NCI-H1048 (cell line): ENCODE results near the gene PRSS21.

ENCODE experiments used
- DNase-seq: peaks from one replicate; lab custom pipeline; 2025; lab: John Stamatoyannopoulos, UW

PRSS21 gene

DNA sequence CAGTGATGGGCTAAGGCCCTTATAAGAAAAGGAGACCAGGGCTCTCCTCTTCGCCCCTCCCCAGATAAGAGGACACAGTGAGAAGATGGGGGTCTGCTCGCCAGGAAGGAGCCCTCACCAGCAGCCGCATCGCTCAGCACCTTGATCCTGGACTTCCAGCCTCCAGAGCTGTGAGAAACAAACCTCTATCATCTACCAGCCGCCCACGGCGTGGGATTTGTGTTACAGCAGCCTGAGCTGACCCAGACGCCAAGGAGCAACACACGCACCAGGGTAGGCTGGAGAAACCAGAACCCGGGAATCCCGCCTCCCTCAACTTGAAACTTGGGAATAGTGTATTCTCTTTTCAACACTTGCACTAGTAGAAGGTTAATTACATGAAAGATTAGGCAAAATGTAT is 8.9 kb downstream of the PRSS21 start:
- no peak for DNase-seq

DNA sequence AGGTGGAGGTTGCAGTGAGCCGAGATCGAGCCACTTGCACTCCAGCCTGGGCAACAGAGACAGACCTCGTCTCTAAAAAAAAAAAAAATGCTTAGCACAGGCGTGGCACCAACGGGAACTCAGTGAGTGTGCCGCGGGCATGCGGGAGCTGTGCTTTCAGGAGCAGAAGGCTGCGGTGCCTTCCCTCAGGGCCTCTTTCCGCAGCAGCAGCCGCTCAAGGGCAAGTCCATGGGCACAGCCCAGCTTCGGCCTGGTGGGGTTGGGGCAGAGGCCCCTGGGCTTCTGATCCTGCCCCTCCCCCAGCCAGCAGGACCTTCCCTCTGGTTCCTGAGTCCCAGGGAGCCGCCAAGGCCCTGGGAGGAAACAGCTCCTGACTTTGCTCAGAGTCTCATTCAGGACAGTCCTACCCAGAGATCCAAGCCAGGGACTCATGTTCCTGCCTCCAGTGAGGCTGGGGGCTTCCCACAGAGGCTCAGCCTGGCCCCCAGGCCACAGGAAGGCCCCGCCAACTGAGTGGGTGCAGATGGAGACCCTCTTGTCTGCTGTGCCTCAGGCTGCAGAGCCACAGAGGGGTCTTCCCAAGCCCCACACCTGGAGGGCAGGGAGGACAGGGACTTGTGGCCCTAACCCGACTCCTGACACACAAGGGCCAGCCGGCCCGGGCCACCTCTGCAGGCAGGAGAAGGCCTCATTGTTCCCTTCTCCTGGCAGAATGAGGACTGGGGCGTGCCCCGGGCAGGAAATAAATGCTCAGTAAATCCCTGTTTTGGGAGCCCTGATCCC is 9.7 kb downstream of the PRSS21 start:
- no peak for DNase-seq

DNA sequence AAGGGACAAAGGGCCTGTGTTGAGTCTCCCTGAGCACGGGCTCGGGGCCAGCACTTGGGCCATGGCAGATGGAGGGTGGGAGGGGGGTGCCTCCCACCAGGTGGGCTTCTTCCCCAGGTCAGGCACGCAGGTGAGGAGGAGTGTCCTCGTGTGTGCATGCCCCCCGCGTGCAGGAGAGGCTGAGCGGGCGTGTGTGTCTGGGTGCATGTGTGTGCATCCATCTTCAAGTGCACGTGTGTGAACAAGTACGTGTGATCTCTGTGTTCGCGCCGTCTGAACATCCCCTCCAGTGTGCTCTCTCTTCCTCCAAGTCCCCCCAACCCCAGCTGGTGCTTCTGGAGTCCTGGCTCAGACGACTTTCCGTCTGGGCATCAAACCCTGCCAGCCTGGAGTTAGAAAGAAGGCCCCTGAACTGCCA is 10.3 kb downstream of the PRSS21 start:
- no peak for DNase-seq

DNA sequence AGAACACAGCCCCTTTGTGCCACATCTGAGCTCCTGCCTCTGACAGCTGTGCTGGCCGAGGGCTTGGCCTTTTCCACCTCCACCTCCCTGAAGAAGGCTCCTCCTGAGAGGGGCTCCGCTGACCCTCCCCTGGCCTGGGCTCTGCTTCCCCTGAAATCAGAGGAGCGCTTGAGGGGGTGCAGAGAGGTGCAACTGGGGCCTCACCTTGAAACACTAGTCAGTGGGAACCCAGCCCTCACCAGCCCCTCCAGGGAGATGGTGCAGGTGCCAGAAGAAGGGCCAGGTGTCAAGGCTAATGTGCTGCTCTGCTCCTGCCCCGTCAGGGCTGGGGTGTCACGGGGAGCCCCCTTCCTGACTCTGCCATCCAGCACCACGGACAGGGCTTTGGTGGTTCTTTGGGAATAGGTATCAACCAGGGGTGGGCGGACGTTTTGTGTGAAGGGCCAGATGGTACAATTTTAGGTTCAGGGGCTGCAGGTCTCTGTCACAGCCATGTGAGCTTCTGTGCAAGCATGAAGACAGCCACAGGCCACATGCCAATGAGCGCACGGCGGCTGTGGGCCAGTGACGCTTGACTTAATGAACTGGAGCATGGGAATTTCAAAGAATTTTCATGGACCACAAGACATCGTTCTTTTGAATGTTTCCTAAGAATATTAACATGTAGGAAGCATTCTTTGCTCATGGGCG is 10.9 kb downstream of the PRSS21 start:
- no peak for DNase-seq

DNA sequence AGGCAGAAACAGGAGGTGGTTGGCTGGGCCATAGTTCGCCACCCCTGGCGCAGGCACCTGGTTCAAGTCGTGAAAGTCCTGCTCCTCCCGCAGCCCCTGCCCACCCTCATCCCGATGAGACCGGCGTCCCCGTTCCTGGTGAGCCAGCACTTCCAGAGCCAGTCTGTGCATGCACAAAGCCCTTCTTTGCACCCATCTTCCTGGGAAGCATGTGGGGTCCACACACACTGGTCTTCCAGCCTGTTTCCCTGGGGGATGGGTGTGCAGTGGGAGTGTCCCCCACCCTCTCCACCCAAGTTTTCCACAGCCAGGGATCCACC is 11.4 kb downstream of the PRSS21 start:
- no peak for DNase-seq

DNA sequence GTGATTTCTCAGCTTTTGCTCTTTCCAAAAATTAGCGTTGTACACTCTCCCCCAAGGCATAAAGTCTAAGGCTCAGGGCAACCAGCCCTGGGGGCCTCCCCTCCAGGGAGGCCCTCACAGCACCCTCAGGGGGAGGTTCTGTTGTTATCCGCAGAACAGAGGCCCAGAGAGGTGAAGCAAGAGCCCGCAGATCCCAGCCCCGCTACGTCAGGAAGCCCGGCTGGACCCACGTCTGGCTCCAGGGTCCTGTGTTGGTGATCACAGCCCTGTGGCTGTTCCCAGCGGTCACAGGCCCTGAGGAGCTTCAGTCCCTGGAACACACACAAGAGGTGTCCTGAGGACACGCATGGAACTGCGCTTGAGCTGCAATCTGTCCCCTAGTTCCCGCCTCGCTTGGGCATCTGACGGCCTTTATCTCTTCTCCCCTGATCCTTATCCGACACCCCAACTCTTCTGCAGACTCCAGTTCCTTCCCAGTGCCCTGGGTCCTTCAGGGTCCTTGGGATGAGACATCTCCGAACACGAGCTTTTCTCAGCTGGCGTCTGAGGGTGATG is 11.9 kb downstream of the PRSS21 start:
- DNase-seq: no peak

DNA sequence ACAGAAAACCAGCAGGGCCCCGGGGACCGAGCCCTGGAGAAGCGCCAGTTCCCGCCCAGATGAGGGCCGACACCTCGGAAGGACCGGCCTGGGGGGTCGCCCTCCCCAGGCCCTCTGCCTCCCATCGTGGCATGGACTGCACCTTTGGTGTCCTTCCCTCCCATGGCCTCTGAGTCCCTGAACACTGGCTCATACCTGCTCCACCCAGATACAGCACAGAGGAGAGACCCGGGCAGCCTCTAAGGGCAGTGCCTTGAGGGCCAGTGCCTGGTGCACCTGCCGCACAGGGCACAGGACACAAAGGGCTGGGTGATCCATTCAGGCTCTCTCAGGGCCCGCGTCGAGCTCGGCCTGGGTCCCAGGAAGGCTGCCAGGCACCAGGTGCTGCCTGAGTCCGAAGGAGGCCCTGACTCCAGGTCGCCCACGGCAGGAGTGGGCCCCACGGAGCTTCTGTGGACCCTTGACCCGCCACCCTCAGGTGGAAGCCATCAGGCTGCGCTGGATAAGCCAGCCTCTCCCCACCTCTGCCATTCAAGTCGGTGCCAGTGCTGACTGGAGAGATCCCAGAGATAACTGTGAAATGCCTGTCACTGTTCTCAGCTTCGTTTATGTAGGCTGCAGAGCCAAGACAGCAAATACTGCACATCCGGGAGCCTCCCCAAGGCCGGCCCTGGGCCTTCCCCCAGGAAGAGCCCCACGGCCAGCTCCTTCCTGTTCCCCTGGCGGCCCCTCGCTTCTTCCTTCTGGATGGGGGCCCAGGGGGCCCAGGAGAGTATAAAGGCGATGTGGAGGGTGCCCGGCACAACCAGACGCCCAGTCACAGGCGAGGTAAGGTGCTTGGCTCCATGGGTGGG is 12.7 kb downstream of the PRSS21 start, which contains the start of gene ZG16B:
ZG16B (plus strand) TSS at position 803 of the 854 bp plus-strand sequence. CDS start 139 bp downstream, outside the sequence.
- no peak for DNase-seq

DNA sequence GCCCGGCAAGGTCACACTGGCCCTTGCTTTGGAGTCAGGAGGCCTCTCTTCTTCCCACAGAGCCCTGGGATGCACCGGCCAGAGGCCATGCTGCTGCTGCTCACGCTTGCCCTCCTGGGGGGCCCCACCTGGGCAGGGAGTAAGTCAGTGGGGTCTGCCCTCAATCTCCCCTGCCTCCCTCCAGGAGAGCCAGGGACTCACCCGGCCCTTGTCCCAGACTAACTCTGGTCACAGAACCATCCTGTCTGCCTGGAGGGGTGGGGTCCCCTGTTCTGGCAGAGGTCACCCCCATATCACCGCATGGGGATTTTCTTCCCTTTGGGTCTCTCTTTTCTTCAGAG is 13.3 kb downstream of the PRSS21 start:
- DNase-seq: no peak

DNA sequence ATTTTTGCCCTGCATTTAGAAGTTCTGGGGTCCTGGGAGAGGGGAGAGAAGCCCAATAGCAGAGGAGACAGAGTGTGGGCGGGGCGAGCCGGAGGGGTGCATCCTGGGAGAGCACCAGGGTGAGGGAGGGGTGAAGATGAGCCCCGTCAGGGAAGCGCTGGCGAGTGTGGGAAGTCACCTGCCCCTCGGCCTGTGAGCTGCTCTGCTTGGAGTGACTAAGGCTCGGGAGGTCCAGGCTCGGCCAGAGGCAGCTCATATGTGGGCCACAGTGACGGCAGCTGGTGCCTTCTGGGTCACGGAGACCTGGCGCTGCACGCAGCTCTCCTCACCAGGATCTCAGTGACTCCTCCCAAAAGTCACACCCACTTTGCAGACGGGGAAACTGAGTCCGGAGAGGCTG is 14.2 kb downstream of the PRSS21 start:
- DNase-seq: no peak

DNA sequence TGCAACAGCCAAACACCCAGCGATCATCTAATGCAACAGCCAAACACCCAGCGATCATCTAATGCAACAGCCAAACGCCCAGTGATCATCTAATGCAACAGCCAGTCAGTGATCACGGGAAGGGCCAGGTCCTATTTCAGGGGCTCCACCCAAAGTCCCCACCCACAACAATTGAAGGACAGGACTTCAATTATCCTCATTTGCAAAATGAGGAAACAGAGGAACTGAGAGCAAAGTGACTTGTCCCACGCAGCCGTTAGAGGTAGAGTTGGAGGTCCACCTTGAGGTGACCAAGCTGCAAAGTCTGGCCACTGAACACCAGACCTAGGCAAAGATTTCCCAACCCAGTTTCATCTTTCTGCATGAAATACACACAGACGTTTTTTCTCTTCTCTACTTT is 16.7 kb downstream of the PRSS21 start:
- no peak for DNase-seq

DNA sequence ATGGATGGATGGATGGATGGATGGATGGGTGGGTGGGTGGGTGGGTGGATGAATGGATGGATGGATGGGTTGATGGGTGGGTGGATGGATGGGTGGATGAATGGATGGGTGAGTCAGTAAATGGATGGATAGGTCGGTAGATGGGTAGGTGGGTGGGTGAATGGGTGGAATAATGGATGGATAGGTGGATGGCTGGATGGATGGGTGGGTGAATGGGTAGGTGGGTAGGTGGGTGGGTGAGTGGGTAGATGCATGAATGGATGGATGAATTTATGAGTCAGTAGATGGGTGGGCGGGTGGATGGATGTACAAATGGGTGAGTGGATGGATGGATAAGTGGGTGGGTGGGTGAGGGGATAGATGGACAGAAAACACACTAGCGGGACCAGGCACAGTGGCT is 17.9 kb downstream of the PRSS21 start:
- DNase-seq: no peak

DNA sequence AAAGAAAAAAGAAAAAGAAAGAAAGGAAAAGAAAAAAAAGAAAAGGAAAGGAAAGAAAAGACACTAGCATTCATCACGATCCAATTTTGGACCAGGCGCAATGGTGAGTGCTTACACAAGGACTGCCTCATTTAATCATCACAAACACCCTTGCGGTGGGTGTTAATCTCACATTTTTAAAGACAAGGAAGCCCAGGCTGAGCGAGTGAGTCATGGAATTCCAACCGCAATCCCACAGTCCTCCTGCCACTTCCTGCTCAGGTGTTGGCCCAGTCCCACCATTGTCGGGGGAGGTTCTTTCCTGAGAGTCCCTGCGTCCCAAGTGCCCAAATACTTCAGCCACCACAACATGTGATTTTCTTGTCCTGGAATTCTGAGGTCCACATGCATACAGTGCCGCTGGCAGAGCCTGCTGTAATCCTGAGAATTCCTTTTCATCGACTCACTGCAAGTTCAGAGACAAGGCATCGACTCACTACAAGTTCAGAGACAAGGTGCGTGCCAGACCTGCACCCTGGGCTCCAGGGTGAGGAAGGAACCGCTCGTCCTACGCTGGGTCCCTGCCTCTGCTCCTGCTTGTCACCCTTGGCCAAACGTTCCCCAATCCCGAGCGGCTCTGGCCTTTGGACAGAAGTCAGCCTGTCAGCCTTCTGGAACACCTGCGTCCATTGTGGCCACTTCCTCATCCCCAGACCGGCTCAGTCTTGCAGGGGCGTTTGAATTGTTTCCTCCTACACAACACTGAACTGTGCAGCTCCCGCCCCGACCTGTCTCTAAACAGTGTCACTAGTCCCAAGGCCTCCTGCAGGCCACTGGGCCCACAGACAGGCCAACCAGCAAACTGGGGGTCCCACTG is 18.8 kb downstream of the PRSS21 start:
- DNase-seq: no peak

DNA sequence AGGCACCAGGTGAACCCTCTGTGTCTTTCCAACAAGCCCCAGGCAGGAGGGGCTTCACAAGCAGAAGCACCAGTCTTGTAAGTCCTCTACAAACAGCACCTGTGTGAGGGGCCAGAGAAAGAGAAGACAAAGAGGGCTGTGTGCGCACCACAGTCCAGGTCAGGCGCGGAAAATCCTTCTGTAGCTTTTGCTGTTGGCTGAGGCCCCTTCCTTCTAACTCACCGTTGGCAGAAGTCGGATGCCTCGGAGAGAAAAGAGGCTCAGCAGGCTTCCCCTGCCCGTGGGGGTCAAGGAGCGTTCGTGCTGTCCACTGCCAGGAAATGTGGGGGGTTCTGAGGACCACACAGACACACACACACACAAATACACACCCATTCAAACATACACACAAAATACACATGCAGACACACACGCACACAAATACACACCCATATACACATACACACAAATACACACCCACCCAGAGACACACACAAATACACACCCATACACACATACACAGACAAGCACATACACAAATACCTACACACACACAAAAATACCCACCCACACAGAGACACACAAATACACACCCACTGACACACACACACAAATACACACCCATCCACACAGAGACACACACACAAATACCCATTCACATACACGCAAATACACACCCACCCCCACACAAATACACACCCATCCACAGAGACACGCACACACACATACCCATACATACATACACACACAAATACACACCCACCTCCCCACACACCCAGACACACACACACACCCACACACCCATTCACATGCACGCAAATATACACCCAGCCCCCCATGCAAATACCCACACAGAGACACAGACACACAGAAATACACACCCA is 19.8 kb downstream of the PRSS21 start:
- DNase-seq: no peak

DNA sequence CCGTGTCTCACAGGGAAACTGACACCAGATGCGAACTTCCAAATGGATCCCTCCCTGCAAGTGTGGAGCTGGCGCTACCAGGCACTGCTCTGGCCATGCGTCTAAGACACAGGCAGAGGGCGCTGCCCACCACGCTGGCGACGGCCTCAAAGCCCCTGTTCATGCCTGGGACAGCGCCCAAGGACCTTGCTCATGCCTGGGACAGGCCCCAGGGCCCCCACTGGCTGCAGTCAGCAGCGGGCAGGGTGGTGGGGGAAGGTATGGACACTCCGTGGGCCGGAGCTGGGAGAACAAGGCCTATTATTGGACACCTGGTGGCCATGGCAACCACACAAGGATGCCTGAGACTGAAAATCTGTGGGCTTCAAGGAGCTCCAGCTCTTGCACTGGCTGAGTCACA is 21.9 kb downstream of the PRSS21 start:
- DNase-seq: no peak

DNA sequence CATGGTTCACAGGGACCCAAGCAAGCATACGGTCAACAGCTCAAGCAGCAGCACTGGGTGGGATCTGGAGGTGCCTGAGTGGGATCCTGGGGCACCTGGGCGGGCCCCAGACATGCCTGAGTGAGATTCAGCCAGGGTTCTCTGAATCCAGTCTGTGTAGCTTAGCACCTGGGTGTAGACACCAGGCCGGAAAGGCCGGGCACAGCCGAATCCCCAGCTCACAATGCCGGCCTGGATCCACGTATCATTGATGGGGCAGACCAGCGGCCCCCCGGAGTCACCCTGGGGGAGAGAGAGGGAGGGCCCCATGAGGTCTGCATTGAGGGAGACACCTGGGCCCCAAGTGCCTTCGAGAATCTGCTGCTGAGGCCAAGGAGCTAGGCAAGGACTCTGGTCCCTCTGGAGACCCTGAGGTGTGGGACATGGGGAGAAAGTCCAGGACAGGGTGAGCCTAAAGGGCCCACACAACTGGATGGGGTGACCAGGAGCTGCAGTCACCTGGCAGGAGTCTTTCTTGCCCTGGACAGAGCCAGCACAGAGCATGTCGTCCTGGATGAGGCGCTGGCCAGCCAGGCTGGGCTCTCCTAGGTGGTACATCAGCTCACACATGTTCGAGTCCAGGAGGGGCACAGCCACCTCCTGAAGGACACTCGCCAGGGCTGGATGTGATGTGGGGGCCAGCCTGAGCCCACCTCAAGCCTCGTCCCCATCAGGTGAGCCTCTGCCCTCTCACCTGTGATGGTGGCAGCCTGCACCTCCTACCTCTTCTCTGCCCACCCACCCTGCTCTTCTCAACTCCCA is 22.8 kb downstream of the PRSS21 start:
- DNase-seq: no peak

DNA sequence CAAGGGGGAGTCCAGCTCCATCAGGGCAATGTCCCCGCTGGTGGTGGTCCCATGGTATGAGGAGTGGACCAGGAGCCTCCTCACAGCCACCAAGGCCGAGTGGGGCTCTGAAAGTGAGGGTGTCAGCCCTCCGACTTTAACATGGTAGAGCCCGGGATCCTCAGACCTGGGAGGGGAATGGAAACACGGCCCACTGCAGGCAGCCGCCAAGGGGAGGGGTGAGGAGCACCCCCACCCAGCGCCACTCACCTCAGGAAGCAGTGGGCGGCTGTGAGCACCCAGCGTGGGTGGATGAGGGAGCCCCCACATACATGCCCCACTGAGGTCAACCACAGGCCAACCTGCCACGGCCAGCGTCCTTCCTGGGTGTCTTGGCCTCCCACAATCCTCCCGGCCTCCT is 23.9 kb downstream of the PRSS21 start:
- no peak for DNase-seq

DNA sequence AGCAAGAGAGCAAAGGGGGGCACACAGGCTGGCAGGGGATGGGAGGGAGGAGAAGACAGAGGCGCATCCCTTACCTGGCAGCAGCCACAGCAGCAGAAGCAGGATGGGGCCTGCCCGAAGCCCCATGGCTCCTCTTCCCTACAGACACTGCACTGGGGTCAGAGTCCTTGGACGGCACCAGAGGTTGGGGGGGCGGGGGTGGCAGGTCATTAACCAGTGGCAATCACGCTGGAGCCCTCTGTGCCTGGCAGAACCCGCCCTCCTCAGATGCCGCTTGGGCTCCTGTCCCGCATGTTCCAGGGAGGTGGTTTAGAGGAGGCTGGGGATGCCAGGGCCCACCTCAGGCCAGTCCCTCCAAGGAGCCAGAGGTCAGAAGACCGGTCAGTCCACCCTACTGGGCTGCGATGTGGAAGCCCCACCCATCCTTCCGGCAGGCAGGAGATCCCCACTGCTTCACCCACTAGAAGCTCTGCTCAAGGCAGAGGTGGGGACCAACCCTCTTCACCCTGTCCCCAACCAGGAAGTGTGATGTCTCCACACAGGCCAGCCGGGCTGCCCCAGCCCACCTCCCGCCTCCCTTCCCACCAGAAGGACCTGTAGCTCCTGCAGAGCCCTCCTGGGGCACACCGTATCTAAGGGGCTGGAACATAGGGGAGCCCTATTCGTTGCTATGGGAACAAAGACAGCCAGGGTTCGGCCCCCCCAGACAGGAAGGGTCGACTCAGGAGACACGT is 24.7 kb downstream of the PRSS21 start:
- DNase-seq: no peak

DNA sequence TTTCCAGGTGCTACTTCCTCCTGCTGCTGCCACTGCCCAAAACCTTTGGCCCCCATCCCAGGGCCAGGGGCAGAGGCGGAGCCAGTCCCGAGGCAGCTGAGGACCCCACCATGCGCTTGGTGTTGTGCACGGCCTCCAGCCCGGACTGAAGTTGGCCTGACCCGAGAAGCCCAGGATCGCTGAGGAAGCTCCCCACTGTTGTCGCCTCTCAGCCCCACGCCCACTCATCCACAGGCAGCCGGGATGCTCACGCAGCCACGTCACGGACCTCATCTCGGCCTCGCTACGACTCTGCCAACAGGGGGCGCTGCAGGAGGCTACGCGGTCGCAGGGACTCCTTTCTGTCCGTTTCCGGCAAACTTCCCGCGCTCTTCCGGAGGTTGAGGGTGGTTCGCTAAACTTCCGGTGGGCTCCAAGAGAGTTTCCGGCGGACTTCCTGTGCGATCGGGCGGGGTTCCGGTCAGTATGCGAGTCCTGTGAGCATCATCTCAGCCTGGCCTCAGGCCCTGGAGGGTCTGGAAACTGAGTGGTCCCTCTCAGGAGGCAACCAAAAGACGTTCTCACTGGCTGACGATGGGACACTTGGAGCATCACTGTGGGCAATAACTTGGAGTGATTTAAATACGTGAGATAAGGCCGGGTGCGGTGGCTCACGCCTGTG is 25.4 kb downstream of the PRSS21 start:
- DNase-seq: no peak

DNA sequence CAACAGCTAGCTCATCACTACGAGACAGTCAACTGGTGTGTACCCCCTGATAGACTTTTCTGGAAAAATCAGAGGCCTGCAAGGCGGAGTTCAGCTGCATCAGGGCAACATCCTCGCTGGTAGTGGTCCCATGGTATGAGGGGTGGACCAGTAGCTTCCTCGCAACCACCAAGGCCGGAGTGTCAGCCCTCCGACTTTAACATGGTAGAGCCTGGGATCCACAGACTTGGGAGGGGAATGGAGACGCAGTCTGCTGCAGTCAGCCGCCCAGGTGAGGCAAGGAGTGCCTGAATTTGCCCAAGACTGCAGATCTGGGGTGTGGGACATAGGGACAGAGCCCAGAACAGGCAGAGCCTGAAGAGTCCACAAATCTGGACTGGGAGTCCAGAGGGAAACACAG is 26.5 kb downstream of the PRSS21 start:
- no peak for DNase-seq
